Measurements from ENCODE around the gene SLC39A11.

DNA sequence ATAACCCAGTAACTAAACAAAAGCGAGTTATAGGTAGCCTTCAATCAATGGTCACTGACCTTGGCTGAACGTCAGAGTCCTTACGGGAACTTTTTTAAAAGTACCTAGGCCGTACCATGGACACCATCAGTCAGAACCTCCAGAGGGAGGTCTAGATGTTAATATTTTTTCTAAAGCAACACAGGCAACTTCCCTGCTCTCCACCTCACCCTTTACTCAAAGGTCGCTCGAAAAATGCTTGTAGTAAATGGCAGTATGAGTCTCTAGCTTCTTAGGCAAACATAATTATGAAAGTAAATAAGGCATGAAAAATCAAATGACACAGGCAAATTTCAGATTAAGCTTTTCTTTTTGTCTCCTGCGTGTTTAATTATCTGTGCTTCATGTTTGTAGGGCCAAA lies 82.1 kb downstream of the SLC39A11 start:
- TF ChIP-seq, protein P1, sequence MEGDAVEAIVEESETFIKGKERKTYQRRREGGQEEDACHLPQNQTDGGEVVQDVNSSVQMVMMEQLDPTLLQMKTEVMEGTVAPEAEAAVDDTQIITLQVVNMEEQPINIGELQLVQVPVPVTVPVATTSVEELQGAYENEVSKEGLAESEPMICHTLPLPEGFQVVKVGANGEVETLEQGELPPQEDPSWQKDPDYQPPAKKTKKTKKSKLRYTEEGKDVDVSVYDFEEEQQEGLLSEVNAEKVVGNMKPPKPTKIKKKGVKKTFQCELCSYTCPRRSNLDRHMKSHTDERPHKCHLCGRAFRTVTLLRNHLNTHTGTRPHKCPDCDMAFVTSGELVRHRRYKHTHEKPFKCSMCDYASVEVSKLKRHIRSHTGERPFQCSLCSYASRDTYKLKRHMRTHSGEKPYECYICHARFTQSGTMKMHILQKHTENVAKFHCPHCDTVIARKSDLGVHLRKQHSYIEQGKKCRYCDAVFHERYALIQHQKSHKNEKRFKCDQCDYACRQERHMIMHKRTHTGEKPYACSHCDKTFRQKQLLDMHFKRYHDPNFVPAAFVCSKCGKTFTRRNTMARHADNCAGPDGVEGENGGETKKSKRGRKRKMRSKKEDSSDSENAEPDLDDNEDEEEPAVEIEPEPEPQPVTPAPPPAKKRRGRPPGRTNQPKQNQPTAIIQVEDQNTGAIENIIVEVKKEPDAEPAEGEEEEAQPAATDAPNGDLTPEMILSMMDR (IDR thresholded peaks at IDR 0.05) = no peak
- no peak for TF ChIP-seq EZH2 (IDR thresholded peaks at IDR 0.05)
- TF ChIP-seq EZH2phosphoT487 (IDR thresholded peaks at IDR 0.05) = no peak
